H9 (cell line): ENCODE measurements around the gene ANTKMT. TPM values are rescaled to one million over a fixed set of nuclear protein-coding genes. Genes with fewer than 3 reads are reported as not detected.

Source experiments
- DNase-seq: peaks from one replicate; pipeline ENCODE4 v3.0.0-alpha.2; 2017
- H2AFZ ChIP-seq: one replicate; pipeline ENCODE4 v1.6.1; 2013; ENCODE audit warnings: mild to moderate bottlenecking, low read length, control low read depth, moderate library complexity
- H2AK5ac ChIP-seq: 2 replicates; pipeline ENCODE4 v1.6.1; 2013; ENCODE audit warnings: low read length, control low read depth, mixed read lengths; ENCODE audit not compliant: insufficient read length
- H2BK120ac ChIP-seq: one replicate; pipeline ENCODE4 v1.6.1; 2013; ENCODE audit warnings: low read depth, mild to moderate bottlenecking, low read length, control low read depth, inconsistent platforms; ENCODE audit not compliant: poor library complexity, severe bottlenecking
- H2BK12ac ChIP-seq: 2 replicates; pipeline ENCODE4 v1.6.1; 2013; ENCODE audit warnings: low read length, control low read depth, mixed read lengths, low read depth; ENCODE audit not compliant: insufficient read length
- H2BK15ac ChIP-seq: 2 replicates; pipeline ENCODE4 v1.6.1; 2013; ENCODE audit warnings: low read depth, low read length, control low read depth
- H2BK20ac ChIP-seq: one replicate; pipeline ENCODE4 v1.6.1; 2013; ENCODE audit warnings: low read depth, mild to moderate bottlenecking, low read length, control low read depth, inconsistent platforms; ENCODE audit not compliant: poor library complexity, severe bottlenecking
- H2BK5ac ChIP-seq: 2 replicates; pipeline ENCODE4 v1.6.1; 2013; ENCODE audit warnings: low read length, control low read depth, mixed read lengths; ENCODE audit not compliant: insufficient read length
- H3K14ac ChIP-seq: 2 replicates; pipeline ENCODE4 v1.6.1; 2013; ENCODE audit warnings: low read length, control low read depth; ENCODE audit not compliant: insufficient read depth
- H3K18ac ChIP-seq: 2 replicates; pipeline ENCODE4 v1.6.1; 2013; ENCODE audit warnings: low read depth, mild to moderate bottlenecking, mixed read lengths, low read length, control low read depth; ENCODE audit not compliant: insufficient read length
- H3K23ac ChIP-seq: 2 replicates; pipeline ENCODE4 v1.6.1; 2013; ENCODE audit warnings: low read length, control low read depth, mixed read lengths, low read depth; ENCODE audit not compliant: insufficient read length
- H3K23me2 ChIP-seq: 2 replicates; pipeline ENCODE4 v1.6.1; 2013; ENCODE audit warnings: low read depth, mild to moderate bottlenecking, mixed read lengths, low read length, control low read depth; ENCODE audit not compliant: insufficient read length, poor library complexity, severe bottlenecking
- H3K27ac ChIP-seq: 2 replicates; pipeline ENCODE4 v1.5.1; 2013; ENCODE audit warnings: low read length, control low read depth, mixed read lengths, low read depth; ENCODE audit not compliant: insufficient read length
- H3K27me3 ChIP-seq: 2 replicates; pipeline ENCODE4 v1.6.1; 2013; ENCODE audit warnings: low read length, control low read depth, inconsistent platforms; ENCODE audit not compliant: insufficient read depth
- H3K4ac ChIP-seq: 2 replicates; pipeline ENCODE4 v1.6.1; 2013; ENCODE audit warnings: low read depth, mild to moderate bottlenecking, control low read depth, inconsistent platforms, low read length, moderate library complexity
- H3K4me1 ChIP-seq: 2 replicates; pipeline ENCODE4 v1.6.1; 2013; ENCODE audit warnings: low read length, control low read depth, inconsistent platforms; ENCODE audit not compliant: insufficient read depth
- H3K4me2 ChIP-seq: 2 replicates; pipeline ENCODE4 v1.6.1; 2013; ENCODE audit warnings: low read length, control low read depth, mixed read lengths; ENCODE audit not compliant: insufficient read length, insufficient read depth
- H3K56ac ChIP-seq: 2 replicates; pipeline ENCODE4 v1.6.1; 2013; ENCODE audit warnings: low read depth, mild to moderate bottlenecking, mixed read lengths, low read length, control low read depth; ENCODE audit not compliant: insufficient read length
- H3K79me1 ChIP-seq: 2 replicates; pipeline ENCODE4 v1.6.1; 2013; ENCODE audit warnings: low read depth, mild to moderate bottlenecking, moderate library complexity, low read length, control low read depth, inconsistent platforms; ENCODE audit not compliant: insufficient read depth, poor library complexity, severe bottlenecking
- H3K79me2 ChIP-seq: 2 replicates; pipeline ENCODE4 v1.6.1; 2013; ENCODE audit warnings: low read length, control low read depth, inconsistent platforms; ENCODE audit not compliant: insufficient read depth
- H3K9ac ChIP-seq: 2 replicates; pipeline ENCODE4 v1.6.1; 2013; ENCODE audit warnings: low read length, control low read depth, mixed read lengths; ENCODE audit not compliant: insufficient read length; ENCODE audit errors: extremely low read depth
- H3K9me3 ChIP-seq: one replicate; pipeline ENCODE4 v1.6.1; 2013; ENCODE audit warnings: low read depth, low read length, inconsistent platforms; ENCODE audit not compliant: control insufficient read depth
- H3T11ph ChIP-seq: one replicate; pipeline ENCODE4 v1.6.1; 2013; ENCODE audit warnings: mild to moderate bottlenecking, low read length, control low read depth, inconsistent platforms
- H4K20me1 ChIP-seq: one replicate; pipeline ENCODE4 v1.6.1; 2013; ENCODE audit not compliant: control insufficient read depth, insufficient read length, insufficient read depth
- H4K5ac ChIP-seq: 2 replicates; pipeline ENCODE4 v1.6.1; 2013; ENCODE audit warnings: low read depth, mild to moderate bottlenecking, mixed read lengths, low read length, control low read depth; ENCODE audit not compliant: insufficient read length
- H4K8ac ChIP-seq: replicated peaks from 2 replicates; pipeline ENCODE4 v1.6.1; 2013; ENCODE audit warnings: low read length, control low read depth, mixed read lengths, low read depth; ENCODE audit not compliant: insufficient read length
- H4K91ac ChIP-seq: 2 replicates; pipeline ENCODE4 v1.6.1; 2013; ENCODE audit warnings: low read depth, mild to moderate bottlenecking, moderate library complexity, mixed read lengths, low read length, control low read depth; ENCODE audit not compliant: insufficient read length
- H3K27ac Mint-ChIP-seq, 3 experiments: 2 replicates in 2 of 3; 3 replicates in 1 of 3; pipeline ENCODE4 v1.8.0; 2020 to 2021; ENCODE audit warnings: mixed read lengths in 3 of 3, mild to moderate bottlenecking in 1 of 3, moderate library complexity in 1 of 3
- H3K27me3 Mint-ChIP-seq: 2 replicates; pipeline ENCODE4 v1.8.0; 2021; ENCODE audit warnings: low read depth, mild to moderate bottlenecking, moderate library complexity, mixed read lengths
- H3K36me3 Mint-ChIP-seq, 3 experiments: 2 replicates in 2 of 3; 3 replicates in 1 of 3; pipeline ENCODE4 v1.8.0; 2020 to 2021; ENCODE audit warnings: low read depth in 3 of 3, mixed read lengths in 3 of 3; ENCODE audit not compliant: insufficient read depth in 1 of 3
- H3K4me1 Mint-ChIP-seq, 2 experiments: 2 replicates each; pipeline ENCODE4 v1.8.0; 2020; ENCODE audit warnings: mixed read lengths in 2 of 2
- H3K4me3 Mint-ChIP-seq, 2 experiments: 2 replicates in 1 of 2; 3 replicates in 1 of 2; pipeline ENCODE4 v1.8.0; 2020 to 2021; ENCODE audit warnings: mild to moderate bottlenecking in 2 of 2, mixed read lengths in 2 of 2, moderate library complexity in 1 of 2
- H3K9me3 Mint-ChIP-seq, 2 experiments: 2 replicates in 1 of 2; 3 replicates in 1 of 2; pipeline ENCODE4 v1.8.0; 2020; ENCODE audit warnings: mild to moderate bottlenecking in 2 of 2, mixed read lengths in 2 of 2, moderate library complexity in 1 of 2
- CTCF ChIP-seq: fragments of 200-600 bp; sonication (generic); conservative IDR thresholded peaks from 3 replicates; pipeline ENCODE4 v1.8.0; 2021; ENCODE audit warnings: antibody characterized with exemption, mild to moderate bottlenecking
- WGBS: extraction: QIAGEN DNeasy Blood & Tissue Kit; methylation state at CpG from one replicate; pipeline ENCODE4 v1.1.7; 2013; ENCODE audit warnings: missing lambda C conversion rate, low lambda C conversion rate, mixed read lengths; ENCODE audit not compliant: insufficient read length; ENCODE audit errors: extremely low coverage; 5-methylcytosine and 5-hydroxymethylcytosine counted together
- total RNA-seq: library from RNA; stranded (reverse); gene quantifications from 2 replicates; pipeline ENCODE4 v1.2.1, GENCODE V29; 2021

The ANTKMT gene
- total RNA-seq, 1 experiment from 2014 or later: 31.5 TPM

DNA sequence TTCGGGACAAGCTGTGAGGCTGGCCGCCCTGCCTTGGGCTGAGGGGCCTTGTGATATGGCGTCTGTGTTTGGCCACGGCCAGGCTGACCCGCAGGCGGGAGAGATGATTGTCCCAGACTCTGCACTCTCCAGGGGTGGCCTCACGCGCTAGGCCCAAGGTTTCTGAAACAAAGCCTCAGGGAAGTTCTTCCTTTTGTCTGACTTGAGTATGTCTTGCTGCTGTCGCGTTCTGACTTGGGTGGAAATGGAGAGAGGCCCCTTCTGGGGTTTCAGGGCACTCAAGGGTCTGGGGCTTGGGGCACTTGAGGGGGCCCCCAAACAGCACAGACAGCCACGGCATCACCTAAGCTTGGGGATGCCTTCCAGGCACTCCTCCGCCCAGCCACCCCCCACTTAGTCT is 9.9 kb upstream of the ANTKMT start:
- H3K4ac ChIP-seq: no peak overlapping the region
- no peaks in the 10 kb centered on the region for H3K79me1 ChIP-seq
- H2BK12ac ChIP-seq: no peak overlapping the region
- H3K4me1 ChIP-seq: no peaks in the 10 kb centered on the region
- H3K27me3 Mint-ChIP-seq: peaks cover 79% of the 10 kb centered on the region
- H3K36me3 Mint-ChIP-seq: no peaks in the 10 kb centered on the region
- H3K9ac ChIP-seq: no peak overlapping the region
- no peak overlapping the region for H3K56ac ChIP-seq
- WGBS: no CpG with 5 or more reads among the region's 12 CpGs
- no peak overlapping the region for H3T11ph ChIP-seq
- H3K18ac ChIP-seq: no peak overlapping the region
- TF ChIP-seq CTCF: no peak
- H3K27ac ChIP-seq: no peak overlapping the region
- no peak overlapping the region for H3K27ac Mint-ChIP-seq
- no peaks in the 10 kb centered on the region for H3K79me2 ChIP-seq
- no peak overlapping the region for H2AK5ac ChIP-seq
- H3K4me2 ChIP-seq: no peak overlapping the region
- peaks cover 21% of the 10 kb centered on the region; the same call in 1 of the 2 replicates for H3K27me3 ChIP-seq
- H2AFZ ChIP-seq: no peak overlapping the region
- H3K23me2 ChIP-seq: peaks cover 12% of the 10 kb centered on the region
- no peak overlapping the region for H4K8ac ChIP-seq
- DNase-seq: no peak
- no peak overlapping the region for H2BK5ac ChIP-seq
- no peak overlapping the region for H4K91ac ChIP-seq
- peaks cover 4 to 13% of the 10 kb centered on the region in 2 experiments for H3K4me1 Mint-ChIP-seq
- H3K14ac ChIP-seq: no peak overlapping the region
- H2BK120ac ChIP-seq: no peak overlapping the region
- H4K20me1 ChIP-seq: no peaks in the 10 kb centered on the region
- H4K5ac ChIP-seq: no peak overlapping the region
- no peak overlapping the region for H2BK20ac ChIP-seq
- H3K4me3 Mint-ChIP-seq: no peak overlapping the region
- peaks cover 0 to 2% of the 10 kb centered on the region in 2 experiments; a peak in 2 of 5 replicates for H3K9me3 Mint-ChIP-seq
- no peak overlapping the region for H3K23ac ChIP-seq
- H3K9me3 ChIP-seq: no peaks in the 10 kb centered on the region
- no peak overlapping the region for H2BK15ac ChIP-seq
